KMS-11 (cell line): Measurements from ENCODE around the gene SULT2A1.

ENCODE experiments used
- H2AFZ ChIP-seq: fragments of 200-600 bp; sonication (generic); 2 replicates; pipeline ENCODE4 v1.6.1; 2016; ENCODE audit warnings: antibody characterized with exemption, mixed run types, low read depth
- H3K27ac ChIP-seq: fragments of 200-600 bp; sonication (generic); 2 replicates; pipeline ENCODE4 v1.6.1; 2016; ENCODE audit warnings: mild to moderate bottlenecking, mixed run types
- H3K27me3 ChIP-seq: fragments of 200-600 bp; sonication (generic); 2 replicates; pipeline ENCODE4 v1.6.1; 2017; ENCODE audit warnings: mild to moderate bottlenecking, low read depth, mixed run types, moderate library complexity; ENCODE audit not compliant: insufficient read depth
- H3K36me3 ChIP-seq: fragments of 200-600 bp; sonication (generic); 2 replicates; pipeline ENCODE4 v1.6.1; 2017; ENCODE audit warnings: mild to moderate bottlenecking, mixed run types; ENCODE audit not compliant: insufficient read depth
- H3K4me1 ChIP-seq: fragments of 200-600 bp; sonication (generic); 2 replicates; pipeline ENCODE4 v1.6.1; 2016; ENCODE audit warnings: mild to moderate bottlenecking, low read depth, mixed run types; ENCODE audit not compliant: poor library complexity, severe bottlenecking
- H3K4me2 ChIP-seq: fragments of 200-600 bp; sonication (generic); 2 replicates; pipeline ENCODE4 v1.7.0; 2016; ENCODE audit warnings: mild to moderate bottlenecking, mixed run types
- H3K4me3 ChIP-seq: fragments of 200-600 bp; sonication (generic); IDR thresholded peaks from 2 replicates; pipeline ENCODE4 v1.6.1; 2017; ENCODE audit warnings: low read depth, low read length, mixed read lengths; ENCODE audit not compliant: insufficient read depth
- H3K79me2 ChIP-seq: fragments of 200-600 bp; sonication (generic); 2 replicates; pipeline ENCODE4 v1.6.1; 2016; ENCODE audit warnings: low read depth, mixed run types; ENCODE audit not compliant: insufficient read depth
- H3K9ac ChIP-seq: fragments of 200-600 bp; sonication (generic); 2 replicates; pipeline ENCODE4 v1.6.1; 2016; ENCODE audit warnings: mild to moderate bottlenecking, mixed run types
- H4K20me1 ChIP-seq: fragments of 200-600 bp; sonication (generic); 2 replicates; pipeline ENCODE4 v1.6.1; 2016; ENCODE audit warnings: mild to moderate bottlenecking, mixed run types; ENCODE audit not compliant: insufficient read depth
- CTCF ChIP-seq: fragments of 200-600 bp; sonication (generic); conservative IDR thresholded peaks from 2 replicates; pipeline ENCODE4 v1.6.1; 2017; ENCODE audit warnings: low read depth, mild to moderate bottlenecking, antibody characterized with exemption, low read length, moderate library complexity, mixed read lengths

Gene SULT2A1

GRCh38 chr19:47895165-47895782, 9.2 kb upstream of the SULT2A1 start:
- Histone ChIP-seq H3K9ac (no peak overlapping the region), H4K20me1 (no peaks in the 10 kb centered on the region), H3K27ac (no peak overlapping the region), H3K4me1 (no peaks in the 10 kb centered on the region), H3K27me3 (peaks cover 61% of the 10 kb centered on the region), H3K79me2 (no peaks in the 10 kb centered on the region), H3K4me2 (no peak overlapping the region), H2AFZ (no peak overlapping the region), H3K4me3 (no peak overlapping the region), H3K36me3 (no peaks in the 10 kb centered on the region)
- TF ChIP-seq CTCF: no peak

- Histone ChIP-seq H4K20me1 (no peaks in the 10 kb centered on the region), H2AFZ (no peak overlapping the region), H3K4me1 (no peaks in the 10 kb centered on the region), H3K4me3 (no peak overlapping the region), H3K9ac (no peak overlapping the region), H3K79me2 (no peaks in the 10 kb centered on the region), H3K27me3 (peaks cover 68% of the 10 kb centered on the region; the same call in 1 of the 2 replicates), H3K4me2 (no peak overlapping the region), H3K27ac (no peak overlapping the region), H3K36me3 (no peaks in the 10 kb centered on the region)
- TF ChIP-seq CTCF: no peak
Observed at GRCh38 chr19:47891923-47892666, 6.0 kb upstream of the SULT2A1 start.

GRCh38 chr19:47891622-47891922, 5.5 kb upstream of the SULT2A1 start:
- no peak overlapping the region for H3K27ac ChIP-seq
- H3K36me3 ChIP-seq: no peaks in the 10 kb centered on the region
- no peak overlapping the region for H3K4me2 ChIP-seq
- TF ChIP-seq CTCF: no peak
- no peak overlapping the region for H3K4me3 ChIP-seq
- H3K9ac ChIP-seq: no peak overlapping the region
- peaks cover 72% of the 10 kb centered on the region for H3K27me3 ChIP-seq
- no peaks in the 10 kb centered on the region for H4K20me1 ChIP-seq
- no peak overlapping the region for H2AFZ ChIP-seq
- no peaks in the 10 kb centered on the region for H3K79me2 ChIP-seq
- H3K4me1 ChIP-seq: no peaks in the 10 kb centered on the region

- Histone ChIP-seq H3K4me2 (no peak overlapping the region), H4K20me1 (no peaks in the 10 kb centered on the region), H2AFZ (no peak overlapping the region), H3K27me3 (peaks cover 72% of the 10 kb centered on the region), H3K27ac (no peak overlapping the region), H3K9ac (no peak overlapping the region), H3K4me1 (no peaks in the 10 kb centered on the region), H3K79me2 (no peaks in the 10 kb centered on the region), H3K36me3 (no peaks in the 10 kb centered on the region), H3K4me3 (no peak overlapping the region)
- TF ChIP-seq CTCF: no peak
Observed at GRCh38 chr19:47890865-47891621, 4.9 kb upstream of the SULT2A1 start.
